DLD1 (cell line): ENCODE data around the gene SLX4IP.

Experiments
- in situ Hi-C: cut with HindIII; loops from 2 replicates; pipeline ENCODE4 v1.10.0; 2017; ENCODE audit warnings: low sequenced_read_pairs

SLX4IP gene

GRCh38 chr20:10672624-10673127 is 237.6 kb downstream of the SLX4IP start:
- in situ Hi-C loops = no loop called here

GRCh38 chr20:10673176-10673841 is 238.2 kb downstream of the SLX4IP start:
- in situ Hi-C loops = no loop called here

GRCh38 chr20:10673842-10674683 is 239.0 kb downstream of the SLX4IP start, which contains the start of gene JAG1:
TSS of gene JAG1 (minus strand) at chr20:10673999. CDS start at chr20:10673530, 469 bp downstream.
- in situ Hi-C loops = no loop called here

GRCh38 chr20:10674684-10675449 is 239.8 kb downstream of the SLX4IP start:
- in situ Hi-C loops = no loop called here

GRCh38 chr20:10675450-10675848 is 240.3 kb downstream of the SLX4IP start:
- in situ Hi-C loops = no loop called here

GRCh38 chr20:10676518-10676917 is 241.4 kb downstream of the SLX4IP start:
- in situ Hi-C loops = no loop called here
